DOHH2 (cell line): ENCODE measurements around the gene MST1.

ENCODE experiments used
- H3F3A ChIP-seq: fragments of 200-600 bp; sonication (generic), shearing (Covaris generic); 2 replicates; pipeline ENCODE4 v1.6.0; 2016; ENCODE audit warnings: antibody characterized with exemption, mild to moderate bottlenecking; ENCODE audit not compliant: control insufficient read depth, insufficient read depth
- H3K27ac ChIP-seq: fragments of 200-600 bp; sonication (generic); 2 replicates; pipeline ENCODE4 v1.5.1; 2014; ENCODE audit warnings: low read depth, mild to moderate bottlenecking, low read length, moderate library complexity
- H3K27me3 ChIP-seq: fragments of 200-600 bp; sonication (generic); 2 replicates; pipeline ENCODE4 v1.6.1; 2014; ENCODE audit warnings: mild to moderate bottlenecking, low read length, mixed read lengths; ENCODE audit not compliant: control insufficient read depth
- H3K36me3 ChIP-seq: fragments of 200-600 bp; sonication (generic); 2 replicates; pipeline ENCODE4 v1.6.1; 2014; ENCODE audit warnings: mild to moderate bottlenecking, low read length, moderate library complexity, mixed read lengths; ENCODE audit not compliant: control insufficient read depth
- H3K4me1 ChIP-seq: fragments of 200-600 bp; sonication (generic); 2 replicates; pipeline ENCODE4 v1.6.1; 2014; ENCODE audit warnings: mild to moderate bottlenecking, low read length, mixed read lengths; ENCODE audit not compliant: control insufficient read depth
- H3K4me2 ChIP-seq: fragments of 200-600 bp; sonication (generic); 2 replicates; pipeline ENCODE4 v1.6.0; 2014; ENCODE audit warnings: mild to moderate bottlenecking, low read length, moderate library complexity
- H3K4me3 ChIP-seq: fragments of 200-600 bp; sonication (generic); 2 replicates; pipeline ENCODE4 v1.5.1; 2014; ENCODE audit warnings: mild to moderate bottlenecking, low read length, mixed read lengths
- H3K79me2 ChIP-seq: fragments of 200-600 bp; sonication (generic); 2 replicates; pipeline ENCODE4 v1.6.1; 2014; ENCODE audit warnings: mild to moderate bottlenecking, low read length, mixed read lengths; ENCODE audit not compliant: control insufficient read depth
- H3K9me2 ChIP-seq: fragments of 200-600 bp; sonication (generic); replicated peaks from 2 replicates; pipeline ENCODE4 v1.6.1; 2014; ENCODE audit warnings: mild to moderate bottlenecking, low read length, mixed read lengths; ENCODE audit not compliant: control insufficient read depth
- H3K9me3 ChIP-seq: fragments of 200-600 bp; sonication (generic); 2 replicates; pipeline ENCODE4 v1.6.1; 2014; ENCODE audit warnings: antibody characterized with exemption, low read length, mixed read lengths; ENCODE audit not compliant: control insufficient read depth, insufficient read depth
- H4K20me1 ChIP-seq: fragments of 200-600 bp; sonication (generic); 2 replicates; pipeline ENCODE4 v1.6.0; 2014; ENCODE audit warnings: low read depth, mild to moderate bottlenecking, antibody characterized with exemption, low read length, moderate library complexity; ENCODE audit not compliant: control insufficient read depth, insufficient read depth
- EZH2phosphoT487 ChIP-seq: fragments of 200-600 bp; sonication (generic); IDR thresholded peaks from 2 replicates; pipeline ENCODE4 v1.6.1; 2017; ENCODE audit warnings: borderline replicate concordance, mild to moderate bottlenecking, antibody characterized with exemption, low read length, moderate library complexity, mixed read lengths
- TF ChIP-seq, protein P1 (sequence below): fragments of 200-600 bp; sonication (generic); IDR thresholded peaks from one replicate; pipeline ENCODE4 v1.5.1; 2014; ENCODE audit warnings: antibody characterized with exemption, mild to moderate bottlenecking, low read depth, low read length; ENCODE audit not compliant: poor library complexity, severe bottlenecking

Gene MST1

GRCh38 chr3:49681232-49681522 lies 8.1 kb downstream of the MST1 start:
- Histone ChIP-seq H3K27ac (no peak overlapping the region), H3K79me2 (no peaks in the 10 kb centered on the region), H3K36me3 (peaks cover 75% of the 10 kb centered on the region), H3K4me3 (no peak overlapping the region), H3K4me2 (no peak overlapping the region), H4K20me1 (0 out of 2 replicates have a peak, but pooled peaks cover 3% of the 10 kb centered on the region), H3F3A (no peaks in the 10 kb centered on the region), H3K27me3 (no peaks in the 10 kb centered on the region), H3K4me1 (no peaks in the 10 kb centered on the region), H3K9me3 (no peaks in the 10 kb centered on the region), H3K9me2 (no peaks in the 10 kb centered on the region)
- TF ChIP-seq EZH2phosphoT487, result no peak
- TF ChIP-seq, protein P1, sequence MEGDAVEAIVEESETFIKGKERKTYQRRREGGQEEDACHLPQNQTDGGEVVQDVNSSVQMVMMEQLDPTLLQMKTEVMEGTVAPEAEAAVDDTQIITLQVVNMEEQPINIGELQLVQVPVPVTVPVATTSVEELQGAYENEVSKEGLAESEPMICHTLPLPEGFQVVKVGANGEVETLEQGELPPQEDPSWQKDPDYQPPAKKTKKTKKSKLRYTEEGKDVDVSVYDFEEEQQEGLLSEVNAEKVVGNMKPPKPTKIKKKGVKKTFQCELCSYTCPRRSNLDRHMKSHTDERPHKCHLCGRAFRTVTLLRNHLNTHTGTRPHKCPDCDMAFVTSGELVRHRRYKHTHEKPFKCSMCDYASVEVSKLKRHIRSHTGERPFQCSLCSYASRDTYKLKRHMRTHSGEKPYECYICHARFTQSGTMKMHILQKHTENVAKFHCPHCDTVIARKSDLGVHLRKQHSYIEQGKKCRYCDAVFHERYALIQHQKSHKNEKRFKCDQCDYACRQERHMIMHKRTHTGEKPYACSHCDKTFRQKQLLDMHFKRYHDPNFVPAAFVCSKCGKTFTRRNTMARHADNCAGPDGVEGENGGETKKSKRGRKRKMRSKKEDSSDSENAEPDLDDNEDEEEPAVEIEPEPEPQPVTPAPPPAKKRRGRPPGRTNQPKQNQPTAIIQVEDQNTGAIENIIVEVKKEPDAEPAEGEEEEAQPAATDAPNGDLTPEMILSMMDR, result no peak

DNA sequence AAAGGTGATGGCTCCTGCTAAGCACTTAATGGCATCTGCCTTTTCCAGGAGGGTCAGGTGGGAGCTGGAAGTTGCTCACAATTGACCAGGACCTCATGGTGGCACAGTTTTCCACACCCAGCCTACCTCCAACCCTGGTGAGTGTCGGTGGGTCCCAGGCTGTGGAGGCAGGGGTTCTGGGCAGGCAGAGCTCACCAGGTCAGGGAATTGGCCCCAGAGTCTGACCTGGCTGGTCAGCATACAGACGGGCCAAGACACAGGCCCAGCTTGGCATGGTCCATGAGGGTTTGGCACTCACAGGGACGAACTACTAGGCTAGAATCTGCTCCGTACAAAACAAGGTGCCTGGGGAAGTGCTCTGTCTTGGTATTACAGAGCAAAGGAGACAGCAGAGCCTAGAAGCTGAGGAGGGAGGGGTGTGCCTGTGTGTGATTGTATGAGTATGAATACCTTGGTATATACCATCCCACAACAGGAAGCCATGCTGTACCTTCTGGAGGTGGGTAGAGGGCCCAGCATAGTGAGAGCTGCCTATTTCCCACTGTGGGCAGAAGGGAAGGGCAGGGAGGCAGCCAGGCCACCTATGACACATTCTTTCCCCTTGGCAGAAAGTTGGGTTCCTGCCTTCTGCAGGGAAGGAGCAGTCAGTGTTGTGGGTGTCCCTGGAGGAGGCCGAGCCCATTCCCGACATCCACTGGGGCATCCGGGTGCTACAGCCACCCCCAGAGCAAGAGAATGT lies 8.6 kb downstream of the MST1 start:
- no peak for TF ChIP-seq EZH2phosphoT487
- Histone ChIP-seq H3K4me1 (no peaks in the 10 kb centered on the region), H3K4me2 (no peak overlapping the region), H4K20me1 (0 out of 2 replicates have a peak, but pooled peaks cover 3% of the 10 kb centered on the region), H3K9me2 (no peaks in the 10 kb centered on the region), H3K27ac (no peak overlapping the region), H3K9me3 (no peaks in the 10 kb centered on the region), H3F3A (no peaks in the 10 kb centered on the region), H3K79me2 (peaks cover 2% of the 10 kb centered on the region), H3K4me3 (no peak overlapping the region), H3K27me3 (no peaks in the 10 kb centered on the region), H3K36me3 (peaks cover 80% of the 10 kb centered on the region)

DNA sequence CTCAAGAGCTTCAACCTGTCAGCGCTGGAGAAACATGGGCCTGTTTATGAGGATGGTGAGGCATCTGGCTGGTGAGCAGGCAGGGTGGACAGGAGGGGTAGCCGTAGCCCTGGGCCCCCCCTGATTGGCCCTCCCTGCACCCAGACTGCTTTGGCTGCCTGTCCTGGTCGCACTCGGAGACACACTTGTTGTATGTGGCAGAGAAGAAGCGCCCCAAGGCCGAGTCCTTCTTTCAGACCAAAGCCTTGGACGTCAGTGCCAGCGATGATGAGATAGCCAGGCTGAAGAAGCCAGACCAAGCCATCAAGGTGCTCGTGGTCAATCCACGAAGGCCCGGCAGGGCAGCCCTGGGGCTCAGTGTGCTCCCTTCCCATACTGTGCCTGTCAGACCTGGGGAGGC lies 13.4 kb downstream of the MST1 start:
- no peak overlapping the region for H3K4me2 ChIP-seq
- H3K27me3 ChIP-seq, result no peaks in the 10 kb centered on the region
- peaks cover 64% of the 10 kb centered on the region for H3K36me3 ChIP-seq
- no peak for TF ChIP-seq EZH2phosphoT487
- TF ChIP-seq, protein P1, result no peak
- H3K4me1 ChIP-seq, result peaks cover 18% of the 10 kb centered on the region
- H3K9me3 ChIP-seq, result no peaks in the 10 kb centered on the region
- no peaks in the 10 kb centered on the region for H3K9me2 ChIP-seq
- no peak overlapping the region for H3K27ac ChIP-seq
- peaks cover 31% of the 10 kb centered on the region for H3K79me2 ChIP-seq
- H3K4me3 ChIP-seq, result no peak overlapping the region
- H4K20me1 ChIP-seq, result 0 out of 2 replicates have a peak, but pooled peaks cover 3% of the 10 kb centered on the region
- peaks cover 5% of the 10 kb centered on the region for H3F3A ChIP-seq

GRCh38 chr3:49674497-49674983 lies 14.7 kb downstream of the MST1 start:
- Histone ChIP-seq H3K27ac (peak overlapping the region; percentile 85; the same call in 1 of the 2 replicates), H3K4me3 (peak overlapping the region; percentile 87), H3K36me3 (peaks cover 51% of the 10 kb centered on the region), H3K4me2 (peak overlapping the region; percentile 87), H3F3A (peaks cover 5% of the 10 kb centered on the region), H3K79me2 (peaks cover 31% of the 10 kb centered on the region), H3K4me1 (peaks cover 18% of the 10 kb centered on the region), H3K27me3 (no peaks in the 10 kb centered on the region), H4K20me1 (0 out of 2 replicates have a peak, but pooled peaks cover 3% of the 10 kb centered on the region), H3K9me2 (no peaks in the 10 kb centered on the region), H3K9me3 (no peaks in the 10 kb centered on the region)
- TF ChIP-seq, protein P1, result no peak
- no peak for TF ChIP-seq EZH2phosphoT487
